Left ventricle myocardium inferior (tissue), 1 donor: ENCODE results near the gene MPST. TPM values are rescaled to one million over a fixed set of nuclear protein-coding genes. Genes with fewer than 3 reads are reported as not detected.

Experiments used
- DNase-seq: peaks from one replicate; pipeline ENCODE4 v3.0.0-alpha.2; 2020
- H3K27ac ChIP-seq: fragments of 200-600 bp; replicated peaks from 2 replicates; pipeline ENCODE4 v1.8.0; 2021
- H3K27me3 ChIP-seq: fragments of 200-600 bp; 2 replicates; pipeline ENCODE4 v1.8.0; 2021; ENCODE audit warnings: low read depth
- H3K36me3 ChIP-seq: fragments of 200-600 bp; 2 replicates; pipeline ENCODE4 v1.8.0; 2021
- H3K4me1 ChIP-seq: fragments of 200-600 bp; 2 replicates; pipeline ENCODE4 v1.8.0; 2021
- H3K4me3 ChIP-seq: fragments of 200-600 bp; 2 replicates; pipeline ENCODE4 v1.8.0; 2021; ENCODE audit warnings: mild to moderate bottlenecking, moderate library complexity
- H3K9me3 ChIP-seq: fragments of 200-600 bp; replicated peaks from 2 replicates; pipeline ENCODE4 v1.8.0; 2021
- CTCF ChIP-seq: fragments of 200-600 bp; IDR thresholded peaks from 2 replicates; pipeline ENCODE4 v1.8.0; 2021; ENCODE audit warnings: antibody characterized with exemption, mild to moderate bottlenecking, borderline replicate concordance
- intact Hi-C: fragments of 100-400 bp; cut with micrococcal nuclease; formaldehyde crosslinking; loops from one replicate; pipeline ENCODE4 v1.11.0; 2022
- total RNA-seq: library from RNA; stranded (reverse); fragmentation: NEBNext Ultra II Directional; extraction: Animal tissue kit (Norgen Biotek cat#: 25700); gene quantifications from one replicate; pipeline ENCODE4 v1.2.1, GENCODE V29; 2021
- donor health status: DM: no; HTN: yes; CAD: no; lungs with severe emphysema.

Gene MPST
- total RNA-seq, 1 donor from 2014 or later = 58.3 TPM

DNA sequence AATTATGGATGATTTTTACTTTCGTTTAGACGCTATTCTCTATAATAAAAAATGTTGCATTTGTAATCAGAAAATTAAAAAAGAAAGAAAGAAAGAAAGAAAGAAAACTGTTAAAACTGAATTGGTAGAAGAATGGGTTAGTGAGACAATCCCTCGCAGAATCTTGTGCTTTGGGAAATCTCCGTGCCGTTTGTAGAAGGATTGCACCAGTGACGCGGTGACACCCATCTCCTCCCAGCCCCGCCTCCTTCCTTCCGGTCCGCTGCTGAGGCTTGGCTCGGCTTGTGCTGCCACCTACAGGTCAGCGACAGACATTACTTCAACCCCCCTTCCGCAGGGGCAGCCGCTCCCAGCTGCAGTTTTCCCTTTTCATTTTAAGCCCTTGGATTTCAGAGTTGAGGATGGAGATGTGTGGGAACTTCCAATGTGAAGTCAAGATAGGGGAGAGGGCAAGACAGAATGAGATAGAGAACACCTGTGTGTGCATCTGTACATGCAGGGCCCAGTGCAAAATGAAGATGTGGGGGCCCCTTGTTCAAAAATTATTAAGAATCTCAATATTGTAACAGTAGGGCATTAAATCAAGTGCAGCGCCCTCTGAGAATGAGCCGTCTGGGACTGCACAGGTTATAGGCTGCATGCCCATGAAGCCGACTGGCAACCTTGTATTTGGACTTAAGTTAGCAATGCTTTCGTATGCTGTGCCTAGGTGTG lies 41.4 kb upstream of the MPST start:
- no peaks in the 10 kb centered on the region for H3K36me3 ChIP-seq
- intact Hi-C loops = no loop called here
- H3K4me3 ChIP-seq = peak overlapping the region; percentile 61
- H3K4me1 ChIP-seq = peaks cover 10% of the 10 kb centered on the region
- H3K27ac ChIP-seq = no peak overlapping the region
- no peaks in the 10 kb centered on the region for H3K9me3 ChIP-seq
- TF ChIP-seq CTCF = peak; percentile 99
- H3K27me3 ChIP-seq = peaks cover 17% of the 10 kb centered on the region
- peak; percentile 90 for DNase-seq

DNA sequence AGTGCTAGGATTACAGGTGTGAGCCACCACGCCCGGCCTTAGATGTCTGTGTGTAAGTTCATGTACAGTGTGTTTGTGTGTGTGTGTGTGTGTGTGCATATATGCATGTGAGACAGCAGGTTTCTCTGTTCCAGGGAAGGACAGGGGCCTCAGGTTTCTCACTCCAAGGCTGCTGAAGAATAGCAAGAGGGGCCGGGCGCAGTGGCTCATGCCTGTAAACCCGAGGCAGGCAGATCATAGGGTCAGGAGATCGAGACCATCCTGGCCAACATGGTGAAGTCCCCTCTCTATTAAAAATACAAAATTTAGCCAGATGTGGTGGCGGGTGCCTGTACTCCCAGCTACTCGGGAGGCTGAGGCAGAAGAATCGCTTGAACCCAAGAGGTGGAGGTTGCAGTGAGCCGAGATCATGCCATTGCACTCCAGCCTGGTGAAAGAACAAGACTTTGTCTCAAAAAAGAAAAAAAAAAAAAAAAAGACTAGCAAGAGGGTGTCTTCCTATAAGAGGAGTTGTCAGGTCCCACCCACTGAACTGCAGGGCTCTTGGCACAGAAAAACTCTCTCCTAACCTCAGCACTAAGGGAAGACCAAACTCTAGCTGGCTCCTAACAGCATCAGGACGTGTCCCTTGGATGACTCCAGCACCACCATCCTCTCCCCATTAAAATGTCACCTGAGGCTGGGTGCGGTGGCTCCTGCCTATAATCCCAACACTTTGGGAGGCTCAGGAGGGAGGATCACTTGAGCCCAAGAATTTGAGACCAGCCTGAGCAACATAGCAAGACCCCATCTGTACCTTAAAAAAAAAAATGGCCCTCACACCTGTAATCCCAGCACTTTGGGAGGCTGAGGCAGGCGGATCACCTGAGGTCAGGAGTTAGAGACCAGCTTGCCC lies 40.3 kb upstream of the MPST start:
- H3K27ac ChIP-seq = no peak overlapping the region
- H3K9me3 ChIP-seq = no peaks in the 10 kb centered on the region
- DNase-seq = no peak
- H3K27me3 ChIP-seq = peaks cover 29% of the 10 kb centered on the region
- H3K4me1 ChIP-seq = peaks cover 10% of the 10 kb centered on the region
- H3K4me3 ChIP-seq = no peak overlapping the region
- no peaks in the 10 kb centered on the region for H3K36me3 ChIP-seq
- intact Hi-C loops = no loop called here
- no peak for TF ChIP-seq CTCF

GRCh38 chr22:36981247-36981775 lies 38.2 kb upstream of the MPST start:
- no peaks in the 10 kb centered on the region for H3K36me3 ChIP-seq
- TF ChIP-seq CTCF = no peak
- no peak overlapping the region for H3K27ac ChIP-seq
- peaks cover 33% of the 10 kb centered on the region for H3K27me3 ChIP-seq
- intact Hi-C loops = no loop called here
- H3K4me3 ChIP-seq = no peak overlapping the region
- H3K9me3 ChIP-seq = peaks cover 13% of the 10 kb centered on the region
- DNase-seq = no peak
- peaks cover 10% of the 10 kb centered on the region for H3K4me1 ChIP-seq

DNA sequence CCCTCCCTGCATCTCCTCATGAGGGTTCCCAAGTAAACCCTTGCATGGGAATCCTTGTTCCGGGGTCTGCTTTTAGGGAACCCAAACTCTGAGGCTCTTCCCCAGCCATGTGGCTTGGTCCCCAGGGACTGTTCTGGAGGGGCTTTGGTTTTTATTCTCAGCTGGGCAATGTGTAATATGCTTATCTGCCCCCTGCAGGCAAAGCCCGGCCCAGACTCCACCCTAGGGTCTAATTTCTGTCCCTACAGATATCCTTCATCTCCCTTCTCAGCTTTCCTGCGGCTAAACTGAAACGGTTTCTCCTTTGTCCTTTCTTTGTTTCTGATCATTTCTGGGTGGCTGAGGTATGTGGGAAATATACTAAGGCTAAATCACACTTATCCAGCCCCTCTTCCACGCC lies 37.4 kb upstream of the MPST start:
- TF ChIP-seq CTCF = no peak
- Histone ChIP-seq H3K4me3 (no peak overlapping the region), H3K36me3 (no peaks in the 10 kb centered on the region), H3K4me1 (peaks cover 10% of the 10 kb centered on the region), H3K27me3 (peaks cover 33% of the 10 kb centered on the region), H3K27ac (no peak overlapping the region), H3K9me3 (peaks cover 19% of the 10 kb centered on the region)
- no peak for DNase-seq
- intact Hi-C loops = no loop called here

GRCh38 chr22:36985211-36985889 lies 34.2 kb upstream of the MPST start:
- TF ChIP-seq CTCF = no peak
- H3K4me3 ChIP-seq = no peak overlapping the region
- no peaks in the 10 kb centered on the region for H3K4me1 ChIP-seq
- no peak for DNase-seq
- peaks cover 19% of the 10 kb centered on the region for H3K9me3 ChIP-seq
- intact Hi-C loops = no loop called here
- H3K27ac ChIP-seq = no peak overlapping the region
- H3K27me3 ChIP-seq = peaks cover 58% of the 10 kb centered on the region
- no peaks in the 10 kb centered on the region for H3K36me3 ChIP-seq
